Liver (tissue), 9 donors: Measurements from ENCODE around the gene SEC24C. TPM values are rescaled to one million over a fixed set of nuclear protein-coding genes. Genes with fewer than 3 reads are reported as not detected.
A peak's percentile ranks its signal among the peaks of the same experiment; 100 is the strongest.

ENCODE experiments used
- DNase-seq: peaks from one replicate; pipeline ENCODE4 v3.0.0-alpha.2; 2017; ENCODE audit warnings: low spot score
- H3K27ac ChIP-seq, 2 donors: one replicate each; pipeline ENCODE4 v1.7.0; 2013; ENCODE audit warnings: inconsistent platforms in 2 of 2, low read length in 2 of 2, control low read depth in 1 of 2, low read depth in 1 of 2, mild to moderate bottlenecking in 1 of 2
- H3K27me3 ChIP-seq, 4 donors: one replicate each; pipeline versions ENCODE4 v1.6.1 to v1.7.0; 2013; ENCODE audit warnings: low read length in 3 of 4, inconsistent platforms in 1 of 4, mild to moderate bottlenecking in 1 of 4, moderate library complexity in 1 of 4; ENCODE audit not compliant: control insufficient read depth in 4 of 4, insufficient read depth in 4 of 4
- H3K36me3 ChIP-seq, 4 donors: one replicate each; pipeline versions ENCODE4 v1.6.1 to v1.7.0; 2013; ENCODE audit warnings: low read length in 3 of 4, mild to moderate bottlenecking in 3 of 4, low read depth in 1 of 4, moderate library complexity in 1 of 4; ENCODE audit not compliant: control insufficient read depth in 4 of 4, insufficient read depth in 3 of 4
- H3K4me1 ChIP-seq, 4 donors: one replicate each; pipeline versions ENCODE4 v1.6.1 to v1.7.0; 2013; ENCODE audit warnings: low read length in 3 of 4, mild to moderate bottlenecking in 3 of 4, moderate library complexity in 1 of 4; ENCODE audit not compliant: control insufficient read depth in 4 of 4, insufficient read depth in 4 of 4
- H3K4me3 ChIP-seq, 3 donors: one replicate each; pipeline versions ENCODE4 v1.6.1 to v1.7.0; 2013; ENCODE audit warnings: low read length in 3 of 3, control low read depth in 1 of 3, low read depth in 1 of 3, mild to moderate bottlenecking in 1 of 3
- H3K9ac ChIP-seq, 2 donors: one replicate each; pipeline ENCODE4 v1.7.0; 2013; ENCODE audit warnings: low read length in 2 of 2, mild to moderate bottlenecking in 2 of 2, moderate library complexity in 2 of 2, control low read depth in 1 of 2, low read depth in 1 of 2
- H3K9me3 ChIP-seq, 4 donors: one replicate each; pipeline versions ENCODE4 v1.6.1 to v1.7.0; 2013; ENCODE audit warnings: low read length in 3 of 4; ENCODE audit not compliant: control insufficient read depth in 4 of 4
- FOXA1 ChIP-seq: IDR thresholded peaks from 2 replicates; pipeline ENCODE4 v1.6.1; 2016; ENCODE audit warnings: antibody characterized with exemption
- FOXA2 ChIP-seq: IDR thresholded peaks from 2 replicates; pipeline ENCODE4 v1.6.1; 2016; ENCODE audit warnings: antibody characterized with exemption
- HNF4G ChIP-seq: IDR thresholded peaks from 2 replicates; pipeline ENCODE4 v1.6.1; 2016; ENCODE audit warnings: antibody characterized with exemption
- JUND ChIP-seq, 2 donors: IDR thresholded peaks; 2 replicates each; pipeline ENCODE4 v1.6.1; 2016; ENCODE audit warnings: antibody characterized with exemption in 2 of 2
- NR2F2 ChIP-seq: IDR thresholded peaks from 2 replicates; pipeline ENCODE4 v1.6.1; 2016; ENCODE audit warnings: antibody characterized with exemption
- RAD21 ChIP-seq, 2 donors: IDR thresholded peaks; 2 replicates each; pipeline ENCODE4 v1.6.1; 2016; ENCODE audit warnings: antibody characterized with exemption in 2 of 2, mild to moderate bottlenecking in 2 of 2
- SP1 ChIP-seq: IDR thresholded peaks from 2 replicates; pipeline ENCODE4 v1.6.1; 2018; ENCODE audit warnings: antibody characterized with exemption, mild to moderate bottlenecking
- TAF1 ChIP-seq: conservative IDR thresholded peaks from 2 replicates; pipeline ENCODE4 v1.6.1; 2016; ENCODE audit warnings: antibody characterized with exemption, mild to moderate bottlenecking
- WGBS: extraction: QIAGEN DNeasy Blood & Tissue Kit; methylation state at CpG from one replicate; pipeline ENCODE4 v1.1.7; 2013; 5-methylcytosine and 5-hydroxymethylcytosine counted together
- polyA plus RNA-seq, 2 donors: library from polyadenylated mRNA; stranded (reverse) in 1 of 2; unstranded in 1 of 2; fragments of 200-250 nt in 1 of 2; fragments of >200 nt in 1 of 2; fragmentation: Nextera tagmentation in 1 of 2; extraction: Ambion mirVana in 1 of 2; gene quantifications; one replicate each; pipeline versions ENCODE4 v1.2.1 to v1.2.3, GENCODE V29; 2013 to 2015
- total RNA-seq, 2 donors: library from RNA; depleted of rRNA; stranded (reverse); fragments of >200 nt; gene quantifications; one replicate each; pipeline ENCODE4 v1.2.3, GENCODE V29; 2014
- TF ChIP-seq, protein P1 (sequence below): IDR thresholded peaks from 2 replicates; pipeline ENCODE4 v1.6.1; 2016; ENCODE audit warnings: antibody characterized with exemption
- TF ChIP-seq, protein P2 (sequence below): fragments of 150-350 bp; IDR thresholded peaks from 2 replicates; pipeline ENCODE4 v1.5.1; 2017; ENCODE audit warnings: improper control_type of control experiment, low read depth, low read length; ENCODE audit not compliant: missing input control
- TF ChIP-seq, protein P3 (sequence below): IDR thresholded peaks from 2 replicates; pipeline ENCODE4 v1.6.1; 2016; ENCODE audit warnings: antibody characterized with exemption
- donor health status: healthy.
- donor health status: healthy.
- donor health status: healthy.
- donor health status: healthy.
- donor health status: healthy.

The SEC24C gene
- total and polyA plus RNA-seq, 4 donors, result 15.0 to 48.1 (median 40.9) TPM

DNA sequence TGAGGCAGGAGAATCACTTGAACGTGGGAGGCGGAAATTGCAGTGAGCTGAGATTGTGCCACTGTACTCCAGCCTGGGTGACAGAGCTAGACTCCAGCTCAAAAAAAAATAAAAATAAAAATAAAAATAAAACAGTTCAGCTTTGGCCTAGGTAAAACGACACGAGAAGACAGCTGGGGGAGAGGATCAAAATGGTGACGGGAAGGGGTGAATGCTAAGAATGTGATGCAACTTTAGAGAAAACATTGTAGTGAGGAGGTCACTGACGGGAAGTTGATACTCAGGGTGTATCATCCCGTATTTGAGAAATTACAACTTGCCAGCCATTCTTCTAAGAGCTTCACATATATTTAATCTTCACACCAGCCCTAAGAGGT lies 66.2 kb downstream of the SEC24C start (continued):
- TF ChIP-seq SP1, result no peak

DNA sequence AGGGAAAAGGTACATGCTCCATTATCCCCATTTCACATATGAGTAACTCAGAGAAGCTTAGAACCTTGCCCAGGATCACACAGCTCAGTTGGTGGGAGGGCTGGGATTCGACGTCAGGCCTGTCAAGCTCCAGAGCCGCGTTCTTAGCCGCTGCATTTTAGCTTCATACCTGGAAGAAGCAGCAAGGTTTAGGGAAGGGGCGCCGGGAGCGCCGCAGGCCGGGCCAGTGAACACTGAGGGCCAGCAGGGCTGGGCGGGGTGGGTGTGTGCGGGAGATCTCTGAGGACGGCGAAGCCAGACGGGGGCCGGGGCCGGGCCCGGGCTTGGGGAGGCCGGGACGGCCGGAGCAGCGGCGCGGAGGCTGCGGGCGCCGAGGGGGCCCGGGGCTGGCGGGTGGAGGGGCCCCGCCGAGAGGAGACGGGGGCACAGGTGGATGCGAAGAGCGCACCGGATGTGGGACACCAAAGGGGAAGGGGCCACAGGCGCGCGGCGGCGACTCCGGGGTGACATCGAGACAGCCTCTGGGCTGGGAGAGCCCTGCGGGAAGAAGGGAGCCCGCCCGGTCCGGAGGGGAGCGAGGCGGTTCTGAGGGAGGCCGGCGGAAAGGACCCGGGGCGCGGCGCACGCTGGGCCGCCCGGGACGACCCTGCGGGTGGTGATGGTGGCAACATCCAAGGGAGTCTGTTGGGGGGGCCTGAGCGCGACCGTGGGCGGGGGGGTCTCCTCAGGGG lies 66.7 kb downstream of the SEC24C start:
- Histone ChIP-seq H3K9me3 (no peaks in the 10 kb centered on the region), H3K27ac (peak overlapping the region; percentile 82 to 86), H3K9ac (peak overlapping the region; percentile 67 to 68), H3K4me1 (peaks cover 0 to 16% (median 10%) of the 10 kb centered on the region in 4 donors), H3K36me3 (peaks cover 9 to 25% (median 18%) of the 10 kb centered on the region in 4 donors), H3K4me3 (peak overlapping the region; percentile 79 to 89 (median 80)), H3K27me3 (no peaks in the 10 kb centered on the region)
- TF ChIP-seq, protein P1, sequence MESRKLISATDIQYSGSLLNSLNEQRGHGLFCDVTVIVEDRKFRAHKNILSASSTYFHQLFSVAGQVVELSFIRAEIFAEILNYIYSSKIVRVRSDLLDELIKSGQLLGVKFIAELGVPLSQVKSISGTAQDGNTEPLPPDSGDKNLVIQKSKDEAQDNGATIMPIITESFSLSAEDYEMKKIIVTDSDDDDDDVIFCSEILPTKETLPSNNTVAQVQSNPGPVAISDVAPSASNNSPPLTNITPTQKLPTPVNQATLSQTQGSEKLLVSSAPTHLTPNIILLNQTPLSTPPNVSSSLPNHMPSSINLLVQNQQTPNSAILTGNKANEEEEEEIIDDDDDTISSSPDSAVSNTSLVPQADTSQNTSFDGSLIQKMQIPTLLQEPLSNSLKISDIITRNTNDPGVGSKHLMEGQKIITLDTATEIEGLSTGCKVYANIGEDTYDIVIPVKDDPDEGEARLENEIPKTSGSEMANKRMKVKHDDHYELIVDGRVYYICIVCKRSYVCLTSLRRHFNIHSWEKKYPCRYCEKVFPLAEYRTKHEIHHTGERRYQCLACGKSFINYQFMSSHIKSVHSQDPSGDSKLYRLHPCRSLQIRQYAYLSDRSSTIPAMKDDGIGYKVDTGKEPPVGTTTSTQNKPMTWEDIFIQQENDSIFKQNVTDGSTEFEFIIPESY, result no peak
- TF ChIP-seq HNF4G (no peak), RAD21 (IDR thresholded peaks at IDR 0.05) (no peak), JUND (IDR thresholded peaks at IDR 0.05) (no peak), FOXA1 (no peak), NR2F2 (no peak), SP1 (no peak), TAF1 (no peak), FOXA2 (no peak)
- DNase-seq, result peak; percentile 71
- 1% methylated on average over 63 of the region's 63 CpGs for WGBS

DNA sequence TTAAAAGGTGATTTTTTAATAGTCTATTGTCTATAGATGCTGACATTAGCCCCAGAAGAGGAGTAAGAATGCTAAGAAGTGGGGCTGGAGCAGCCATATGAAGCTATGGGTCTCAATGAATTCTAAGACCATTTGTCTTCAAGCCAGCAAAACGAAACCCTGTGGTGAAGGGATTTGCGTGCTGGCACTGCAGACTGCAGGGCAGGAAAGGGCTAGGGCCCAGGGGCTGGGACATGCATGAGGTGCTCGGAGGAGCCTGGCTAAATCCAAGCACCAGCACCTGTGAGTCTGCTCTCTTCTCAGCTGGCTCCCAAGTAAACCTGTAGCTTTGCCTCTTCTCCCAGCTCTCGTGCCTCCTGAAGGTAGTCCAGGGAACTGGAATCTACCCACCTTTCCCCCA lies 68.5 kb downstream of the SEC24C start:
- Histone ChIP-seq H3K4me3 (no peak overlapping the region), H3K4me1 (peaks cover 8 to 28% (median 19%) of the 10 kb centered on the region in 4 donors), H3K36me3 (peaks cover 0 to 12% (median 3%) of the 10 kb centered on the region in 4 donors), H3K9ac (no peak overlapping the region), H3K27me3 (no peaks in the 10 kb centered on the region), H3K9me3 (no peaks in the 10 kb centered on the region), H3K27ac (no peak overlapping the region)
- no peak for DNase-seq
- 97% methylated on average over 4 of the region's 4 CpGs for WGBS
- TF ChIP-seq FOXA2 (no peak), HNF4G (no peak), TAF1 (no peak)
- TF ChIP-seq, protein P1, result no peak

DNA sequence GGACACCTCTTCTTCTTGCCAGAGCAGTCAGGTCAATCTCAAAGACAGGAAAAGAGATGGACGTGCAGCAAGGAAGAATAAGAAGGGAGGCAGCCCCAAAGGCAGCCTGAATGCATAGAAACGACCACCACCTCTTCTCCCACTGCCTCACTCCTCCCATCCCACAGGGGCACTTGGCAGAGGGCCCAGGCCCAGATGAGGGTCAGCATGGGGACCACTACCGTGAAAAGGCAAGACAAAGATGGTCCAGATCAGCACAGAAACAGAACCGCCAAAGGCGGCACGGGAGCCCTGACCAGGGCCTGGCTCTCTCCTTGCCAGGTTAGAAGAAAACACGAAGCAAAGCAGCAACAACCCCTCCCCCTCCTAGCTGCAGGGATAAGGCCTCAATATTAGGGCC lies 69.2 kb downstream of the SEC24C start:
- DNase-seq, result no peak
- H3K36me3 ChIP-seq, result peaks cover 0 to 7% (median 0%) of the 10 kb centered on the region in 4 donors
- H3K9me3 ChIP-seq, result no peaks in the 10 kb centered on the region
- WGBS, result 91% methylated on average over 7 of the region's 7 CpGs
- H3K4me3 ChIP-seq, result no peak overlapping the region
- peaks cover 8 to 34% (median 26%) of the 10 kb centered on the region in 4 donors for H3K4me1 ChIP-seq
- TF ChIP-seq, protein P2, sequence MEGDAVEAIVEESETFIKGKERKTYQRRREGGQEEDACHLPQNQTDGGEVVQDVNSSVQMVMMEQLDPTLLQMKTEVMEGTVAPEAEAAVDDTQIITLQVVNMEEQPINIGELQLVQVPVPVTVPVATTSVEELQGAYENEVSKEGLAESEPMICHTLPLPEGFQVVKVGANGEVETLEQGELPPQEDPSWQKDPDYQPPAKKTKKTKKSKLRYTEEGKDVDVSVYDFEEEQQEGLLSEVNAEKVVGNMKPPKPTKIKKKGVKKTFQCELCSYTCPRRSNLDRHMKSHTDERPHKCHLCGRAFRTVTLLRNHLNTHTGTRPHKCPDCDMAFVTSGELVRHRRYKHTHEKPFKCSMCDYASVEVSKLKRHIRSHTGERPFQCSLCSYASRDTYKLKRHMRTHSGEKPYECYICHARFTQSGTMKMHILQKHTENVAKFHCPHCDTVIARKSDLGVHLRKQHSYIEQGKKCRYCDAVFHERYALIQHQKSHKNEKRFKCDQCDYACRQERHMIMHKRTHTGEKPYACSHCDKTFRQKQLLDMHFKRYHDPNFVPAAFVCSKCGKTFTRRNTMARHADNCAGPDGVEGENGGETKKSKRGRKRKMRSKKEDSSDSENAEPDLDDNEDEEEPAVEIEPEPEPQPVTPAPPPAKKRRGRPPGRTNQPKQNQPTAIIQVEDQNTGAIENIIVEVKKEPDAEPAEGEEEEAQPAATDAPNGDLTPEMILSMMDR, result no peak
- TF ChIP-seq, protein P1, result no peak
- TF ChIP-seq JUND (IDR thresholded peaks at IDR 0.05) (no peak), FOXA2 (no peak), HNF4G (no peak), NR2F2 (no peak)
- TF ChIP-seq, protein P3, sequence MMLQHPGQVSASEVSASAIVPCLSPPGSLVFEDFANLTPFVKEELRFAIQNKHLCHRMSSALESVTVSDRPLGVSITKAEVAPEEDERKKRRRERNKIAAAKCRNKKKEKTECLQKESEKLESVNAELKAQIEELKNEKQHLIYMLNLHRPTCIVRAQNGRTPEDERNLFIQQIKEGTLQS, result no peak
- H3K27ac ChIP-seq, result no peak overlapping the region
- H3K27me3 ChIP-seq, result no peaks in the 10 kb centered on the region
- H3K9ac ChIP-seq, result no peak overlapping the region
